ENCODE measurements around the gene AMER3. TPM values are rescaled to one million over a fixed set of nuclear protein-coding genes. Genes with fewer than 3 reads are reported as not detected.

AMER3 gene, protein sequence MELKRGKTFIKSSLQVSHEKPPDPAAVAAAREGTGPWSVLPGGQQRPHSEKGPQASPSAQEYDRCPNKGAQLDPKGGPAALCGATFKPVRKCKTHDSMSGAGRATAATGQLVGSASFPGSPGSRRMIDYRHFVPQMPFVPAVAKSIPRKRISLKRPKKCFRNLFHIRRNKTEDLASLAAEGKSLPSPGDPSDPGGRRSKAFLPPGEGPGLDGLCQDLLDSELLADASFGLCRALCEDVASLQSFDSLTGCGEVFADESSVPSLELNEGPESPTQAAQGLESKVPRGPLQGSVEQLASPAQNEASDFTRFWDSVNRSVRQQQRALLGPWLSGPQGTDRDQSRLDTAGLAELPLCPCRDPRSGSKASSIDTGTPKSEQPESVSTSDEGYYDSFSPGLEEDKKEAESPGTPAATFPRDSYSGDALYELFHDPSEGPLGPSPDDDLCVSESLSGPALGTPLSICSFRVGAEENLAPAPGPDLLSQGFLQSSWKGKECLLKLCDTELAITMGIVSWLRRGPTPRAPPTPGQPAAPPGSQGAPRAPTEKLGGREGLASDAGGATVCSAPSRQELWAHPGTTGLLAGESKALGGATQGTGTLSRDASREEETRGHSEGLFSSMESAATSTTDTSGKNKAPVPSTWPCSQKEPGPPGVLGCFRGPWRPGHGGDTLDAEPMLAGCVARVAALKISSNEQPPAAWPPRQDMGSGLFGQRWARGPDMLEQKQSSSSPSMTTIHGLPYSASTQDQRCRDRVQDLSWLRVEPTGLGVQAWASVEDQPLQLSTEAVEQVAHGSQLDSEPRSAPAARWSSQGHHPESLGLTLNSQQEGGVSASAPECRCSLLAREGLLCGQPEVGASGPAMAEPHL
- total RNA-seq = not detected in 2 replicates

GRCh38 chr2:130755256-130756052, at the start of gene AMER3:
TSS of gene AMER3 (plus strand) at chr2:130755540. CDS start at chr2:130762073, 6,533 bp downstream.

DNA sequence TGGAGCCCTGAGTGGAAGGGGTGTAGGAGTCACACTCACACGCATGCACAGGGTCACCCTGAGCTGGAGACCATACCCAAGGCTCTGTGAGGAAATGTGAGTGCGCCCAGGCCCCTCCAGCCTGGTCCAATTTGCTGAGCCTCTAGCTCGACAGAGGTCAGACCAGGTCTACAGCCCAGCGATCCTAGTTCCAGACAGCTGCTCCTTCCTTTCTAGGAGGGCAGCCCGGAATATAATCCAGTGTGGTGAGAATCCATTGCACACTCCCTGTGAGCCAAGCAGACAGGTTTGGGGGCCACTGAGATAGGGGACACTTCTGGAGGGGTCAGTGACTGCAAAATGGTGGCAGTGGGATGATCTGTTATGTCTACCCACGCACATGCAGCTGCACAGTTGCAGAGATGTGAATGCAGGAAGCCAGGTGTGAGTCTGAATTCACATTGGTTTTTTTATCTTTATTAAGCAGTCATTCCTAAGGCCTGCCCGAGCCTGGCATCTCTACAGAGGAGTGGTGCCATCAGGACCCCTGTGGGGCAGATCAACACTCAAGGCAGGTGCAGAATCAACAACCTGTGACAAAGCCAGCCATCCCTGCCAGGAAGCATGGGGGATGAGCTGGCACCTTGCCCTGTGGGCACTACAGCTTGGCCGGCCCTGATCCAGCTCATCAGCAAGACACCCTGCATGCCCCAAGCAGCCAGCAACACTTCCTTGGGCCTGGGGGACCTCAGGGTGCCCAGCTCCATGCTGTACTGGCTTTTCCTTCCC, 26.6 kb upstream of the AMER3 start, which contains the start of gene GPR148:
Gene GPR148, plus strand, starts transcription at position 522 of the 768 bp plus-strand sequence. Its CDS starts 82 bp downstream, at position 604.

Other genes with a start within 250 kb of the AMER3 start
- gene POTEI, start 246.2 kb upstream of the AMER3 start, total RNA-seq = not detected in 2 replicates
- gene CFC1B, start 234.3 kb upstream of the AMER3 start, total RNA-seq = not detected in 2 replicates
- not detected in 2 replicates for gene CFC1, start 156.0 kb upstream of the AMER3 start, total RNA-seq
- gene POTEJ, start 144.1 kb upstream of the AMER3 start, total RNA-seq = not detected in 2 replicates
- gene GPR148, start 26.5 kb upstream of the AMER3 start, total RNA-seq = not detected in 2 replicates
- 81.3 and 81.4 TPM in 2 replicates for gene ARHGEF4, start 81.4 kb downstream of the AMER3 start, total RNA-seq

Data from nasal cavity respiratory epithelium epithelial cell of viscerocranial mucosa (primary cell).